Activated CD4-positive, alpha-beta T cell treated with anti-CD3 and anti-CD28 coated beads for 36 hours (primary cell): ENCODE results near the gene SLC12A2. TPM values are rescaled to one million over a fixed set of nuclear protein-coding genes. Genes with fewer than 3 reads are reported as not detected.

Experiments
- ATAC-seq: fragments of 200-7000 bp; cut with Tn5 transposase; one replicate; pipeline ENCODE4 v1.10.0; 2021; ENCODE audit warnings: mild to moderate bottlenecking, moderate library complexity
- CTCF ChIA-PET: fragments of 350-600 bp; sonication (Branson Sonifier 250); formaldehyde crosslinking; loops from one replicate; lab custom pipeline; 2021; ENCODE audit warnings: antibody characterized with exemption; lab: Charles Lee
- POLR2A ChIA-PET: fragments of 350-600 bp; sonication (Branson Sonifier 250); formaldehyde crosslinking; loops from one replicate; lab custom pipeline; 2021; ENCODE audit warnings: antibody characterized with exemption, inconsistent platforms; lab: Charles Lee
- DNase-seq: peaks from one replicate; pipeline ENCODE4 v3.0.0-alpha.2; 2020
- H3K27ac Mint-ChIP-seq: one replicate; pipeline ENCODE4 v1.8.0; 2021; ENCODE audit warnings: mixed read lengths
- H3K27me3 Mint-ChIP-seq: one replicate; pipeline ENCODE4 v1.8.0; 2021; ENCODE audit warnings: mixed read lengths
- H3K36me3 Mint-ChIP-seq: one replicate; pipeline ENCODE4 v1.8.0; 2021; ENCODE audit warnings: low read depth, mixed read lengths
- H3K4me1 Mint-ChIP-seq: one replicate; pipeline ENCODE4 v1.8.0; 2021; ENCODE audit warnings: mixed read lengths
- H3K4me3 Mint-ChIP-seq: one replicate; pipeline ENCODE4 v1.8.0; 2021; ENCODE audit warnings: mild to moderate bottlenecking, moderate library complexity, mixed read lengths
- H3K9me3 Mint-ChIP-seq: one replicate; pipeline ENCODE4 v1.8.0; 2021; ENCODE audit warnings: low read depth, mixed read lengths
- intact Hi-C, 2 experiments: fragments of 100-400 bp; cut with DNase I in 1 of 2; cut with micrococcal nuclease in 1 of 2; formaldehyde crosslinking; loops; one replicate each; pipeline versions ENCODE4 v1.14.2 to v1.15.1; 2022 to 2024; cut with DNase I, micrococcal nuclease
- total RNA-seq, 2 experiments: library from RNA; stranded (reverse); gene quantifications; one replicate each; pipeline ENCODE4 v1.2.3, GENCODE V29; 2021

Gene SLC12A2
- total RNA-seq, 2 experiments from 2014 or later, result 8.0 to 13.1 TPM

DNA sequence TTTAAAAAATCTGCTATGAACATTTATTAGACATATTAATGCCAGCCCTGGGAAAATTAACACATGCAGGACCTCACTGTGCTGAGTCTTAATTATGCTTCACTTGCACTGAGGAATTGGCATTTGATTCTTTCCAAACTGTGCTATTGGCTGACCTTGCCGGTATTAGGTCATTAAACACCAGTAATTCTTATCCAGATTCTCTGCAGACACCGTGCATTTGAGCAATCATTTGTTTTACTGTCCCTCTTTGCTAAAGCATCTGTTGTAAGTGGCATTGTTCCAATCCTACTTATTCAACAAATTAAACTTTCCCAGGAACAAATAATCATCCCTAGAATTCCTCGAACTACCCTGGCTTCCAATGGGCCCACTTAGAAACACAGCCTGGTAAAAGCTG, 145.0 kb downstream of the SLC12A2 start:
- Mint-ChIP-seq H3K4me1 (no peaks in the 10 kb centered on the region), H3K4me3 (no peak overlapping the region), H3K36me3 (no peaks in the 10 kb centered on the region), H3K27ac (no peak overlapping the region), H3K27me3 (no peaks in the 10 kb centered on the region), H3K9me3 (no peaks in the 10 kb centered on the region)
- POLR2A ChIA-PET, result interaction anchor here (0.6 kb wide), 1 partner anchor 891 kb away, joined by 3 read pairs; no protein-coding TSS in a partner anchor
- DNase-seq, result no peak
- intact Hi-C loops, result no loop called here
- CTCF ChIA-PET, result interaction anchor here (0.7 kb wide), 1 partner anchor 71 kb away, joined by 3 read pairs; no protein-coding TSS in a partner anchor
- ATAC-seq, result no peak

DNA sequence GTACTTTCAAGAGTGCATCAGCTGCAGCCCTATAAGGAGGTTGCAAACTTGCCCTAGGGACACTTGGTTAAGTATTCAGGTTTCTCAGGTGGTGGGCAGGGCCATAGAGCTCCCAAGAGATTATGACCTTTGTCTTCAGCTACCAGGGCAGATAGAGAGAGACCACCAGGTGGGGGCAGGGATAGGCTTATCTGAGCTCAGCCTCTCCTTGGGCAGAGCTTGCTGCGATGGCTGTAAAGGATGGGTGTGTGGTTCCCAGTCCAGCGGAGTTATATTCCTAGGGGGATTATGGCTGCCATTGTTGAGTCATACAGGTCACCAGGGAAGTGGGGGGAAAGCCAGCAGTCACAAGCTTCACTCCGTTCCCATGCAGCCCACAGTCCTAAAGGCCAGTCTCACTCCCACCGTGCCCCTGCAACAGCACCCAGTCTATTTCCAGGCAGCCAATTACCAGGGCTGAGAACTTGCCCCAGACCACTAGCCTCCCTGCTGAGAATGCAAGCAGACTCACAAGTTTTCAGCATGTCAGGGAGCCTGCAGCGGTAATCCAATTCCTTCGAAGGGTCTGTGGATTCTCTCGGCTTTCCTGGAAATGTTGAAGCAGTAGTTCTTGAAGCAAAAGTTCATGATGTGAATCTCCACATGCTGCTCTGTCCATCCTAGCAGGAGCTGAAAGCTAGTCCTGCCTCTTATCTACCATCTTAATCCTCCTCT, 151.5 kb downstream of the SLC12A2 start:
- intact Hi-C loops, result no loop called here
- Mint-ChIP-seq H3K4me1 (no peaks in the 10 kb centered on the region), H3K36me3 (no peaks in the 10 kb centered on the region), H3K9me3 (no peaks in the 10 kb centered on the region), H3K4me3 (no peak overlapping the region), H3K27ac (no peak overlapping the region), H3K27me3 (peaks cover 20% of the 10 kb centered on the region)
- ChIA-PET CTCF (interaction anchor here (0.6 kb wide), 1 partner anchor 19 kb away, joined by 3 read pairs; no protein-coding TSS in a partner anchor), POLR2A (no interaction called here)
- DNase-seq (no peak), ATAC-seq (no peak)

DNA sequence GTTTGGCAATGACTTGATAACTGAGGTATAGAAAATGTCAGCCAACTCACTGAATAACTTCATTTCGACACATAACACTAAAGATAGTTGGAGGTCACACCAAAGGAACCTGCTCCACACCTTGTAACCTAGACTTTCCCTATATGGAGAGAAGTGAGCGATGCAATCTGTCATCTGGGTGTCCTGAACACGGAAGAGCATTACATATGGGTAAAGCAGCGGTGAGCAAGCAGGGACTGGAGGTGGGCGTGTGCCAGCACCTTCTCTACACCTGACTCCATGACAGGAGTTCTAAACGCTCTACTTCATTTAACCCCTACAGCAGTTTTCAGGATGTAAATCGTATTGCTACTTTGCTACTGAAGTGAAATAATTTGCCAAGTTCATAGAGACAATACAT, 152.8 kb downstream of the SLC12A2 start:
- Mint-ChIP-seq H3K4me3 (no peak overlapping the region), H3K36me3 (no peaks in the 10 kb centered on the region), H3K27me3 (peaks cover 20% of the 10 kb centered on the region), H3K27ac (no peak overlapping the region), H3K4me1 (no peaks in the 10 kb centered on the region), H3K9me3 (no peaks in the 10 kb centered on the region)
- DNase-seq (no peak), ATAC-seq (no peak)
- intact Hi-C loops, result no loop called here
- CTCF ChIA-PET, result no interaction called here
- POLR2A ChIA-PET, result no interaction called here

DNA sequence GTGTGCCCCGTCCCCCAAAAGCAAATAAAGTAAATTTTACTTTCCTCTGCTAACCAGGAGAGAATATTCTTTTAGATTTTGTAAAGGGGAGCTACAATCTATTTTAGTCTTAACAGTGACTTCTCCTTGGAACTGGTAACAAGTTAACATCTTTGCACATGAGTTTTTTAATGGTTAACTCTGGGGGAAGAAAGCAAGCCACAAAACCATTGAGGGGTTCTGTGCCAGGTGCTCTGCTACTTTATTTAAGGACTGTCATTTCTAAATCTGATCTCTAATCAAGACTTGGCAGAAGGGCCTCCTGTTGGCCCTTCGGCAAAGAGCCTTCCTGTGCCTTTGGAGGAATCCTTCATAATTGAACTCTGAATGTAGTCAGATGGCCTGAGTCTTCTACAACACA, 153.4 kb downstream of the SLC12A2 start:
- POLR2A ChIA-PET, result no interaction called here
- no peaks in the 10 kb centered on the region for H3K4me1 Mint-ChIP-seq

DNA sequence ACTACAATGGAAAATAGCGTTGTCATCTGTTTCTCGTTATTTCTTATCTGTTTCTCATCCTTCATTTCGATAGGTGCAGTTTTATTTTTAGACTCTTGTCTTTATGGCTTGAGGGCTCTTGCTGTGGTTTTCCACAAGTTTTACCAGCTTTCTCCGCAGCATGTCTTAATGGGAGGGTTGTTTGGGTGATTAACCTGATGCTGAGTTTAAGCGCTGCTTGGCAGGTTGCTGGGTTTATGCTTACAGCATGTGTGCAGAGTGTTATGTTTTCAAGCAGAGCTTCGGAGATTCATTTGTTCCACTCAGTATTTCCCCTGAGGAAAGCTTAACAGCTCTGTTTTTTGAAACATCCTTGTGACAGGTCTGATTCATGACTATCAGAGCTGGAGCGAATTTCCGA, 154.0 kb downstream of the SLC12A2 start:
- ATAC-seq, result no peak
- Mint-ChIP-seq H3K4me3 (no peak overlapping the region), H3K27me3 (peaks cover 20% of the 10 kb centered on the region), H3K9me3 (no peaks in the 10 kb centered on the region), H3K36me3 (no peaks in the 10 kb centered on the region), H3K27ac (no peak overlapping the region), H3K4me1 (no peaks in the 10 kb centered on the region)
- ChIA-PET POLR2A (no interaction called here), CTCF (no interaction called here)
- intact Hi-C loops, result no loop called here
- DNase-seq, result no peak

More for the DNA sequence above, 153.4 kb downstream of the SLC12A2 start:
- ATAC-seq (no peak), DNase-seq (no peak)
- Mint-ChIP-seq H3K9me3 (no peaks in the 10 kb centered on the region), H3K4me3 (no peak overlapping the region), H3K36me3 (no peaks in the 10 kb centered on the region), H3K27me3 (peaks cover 20% of the 10 kb centered on the region), H3K27ac (no peak overlapping the region)
- CTCF ChIA-PET, result no interaction called here
- intact Hi-C loops, result no loop called here
